Transverse colon (tissue), 3 donors: ENCODE results near the gene PROX2.

Experiments
- EP300 ChIP-seq: sonication (generic); formaldehyde crosslinking; IDR thresholded peaks from one replicate; pipeline ENCODE4 v1.6.1; 2017; ENCODE audit warnings: antibody characterized with exemption, low read depth
- POLR2A ChIP-seq: fragments of 450-650 bp; IDR thresholded peaks from one replicate; pipeline ENCODE4 v1.6.1; 2016; ENCODE audit warnings: antibody characterized with exemption, mild to moderate bottlenecking, moderate library complexity
- TF ChIP-seq, protein P1 (sequence below), 5 experiments: fragments of 200-600 bp in 3 of 5; fragments of 450-650 bp in 2 of 5; sonication (generic) in 3 of 5; IDR thresholded peaks; 1 replicate in 2 of 5; 2 replicates in 3 of 5; pipeline ENCODE4 v1.5.1; 2016 to 2017; ENCODE audit warnings: antibody characterized with exemption in 5 of 5, inconsistent platforms in 3 of 5, mild to moderate bottlenecking in 2 of 5, moderate library complexity in 1 of 5

DNA sequence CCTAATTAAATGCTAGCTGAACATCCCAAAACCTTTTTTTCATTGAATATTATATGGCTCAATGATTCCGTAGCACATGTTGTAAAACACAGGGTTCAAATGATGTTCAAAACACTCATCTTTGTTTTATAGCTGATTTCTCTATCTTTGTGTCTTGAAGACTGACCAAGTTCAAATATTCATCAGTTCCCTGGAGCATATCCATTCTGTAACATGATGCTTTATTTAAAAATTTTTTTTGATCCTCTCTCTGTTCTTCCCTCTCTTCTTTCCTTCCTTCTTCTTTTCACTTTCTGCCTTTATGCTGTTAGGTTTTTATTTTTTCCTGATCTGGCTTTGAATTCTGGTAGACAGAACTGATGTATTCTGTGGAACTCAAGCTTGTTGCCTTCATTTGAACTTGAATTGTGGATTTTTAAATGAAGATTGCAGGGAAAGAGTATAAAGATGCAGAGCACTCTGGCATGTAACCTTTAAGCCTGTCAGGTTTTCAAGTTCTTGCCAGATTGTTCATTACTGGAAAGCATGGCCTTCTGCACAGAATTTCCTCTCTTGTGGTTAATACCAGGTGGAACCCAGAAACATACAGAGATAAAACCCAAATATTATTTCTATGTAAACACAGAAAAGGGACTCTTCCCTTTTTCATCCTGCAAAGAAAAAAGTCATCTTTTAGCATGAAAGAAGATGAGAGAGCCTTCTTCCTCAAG, 39.5 kb downstream of the PROX2 start:
- TF ChIP-seq, protein P1, sequence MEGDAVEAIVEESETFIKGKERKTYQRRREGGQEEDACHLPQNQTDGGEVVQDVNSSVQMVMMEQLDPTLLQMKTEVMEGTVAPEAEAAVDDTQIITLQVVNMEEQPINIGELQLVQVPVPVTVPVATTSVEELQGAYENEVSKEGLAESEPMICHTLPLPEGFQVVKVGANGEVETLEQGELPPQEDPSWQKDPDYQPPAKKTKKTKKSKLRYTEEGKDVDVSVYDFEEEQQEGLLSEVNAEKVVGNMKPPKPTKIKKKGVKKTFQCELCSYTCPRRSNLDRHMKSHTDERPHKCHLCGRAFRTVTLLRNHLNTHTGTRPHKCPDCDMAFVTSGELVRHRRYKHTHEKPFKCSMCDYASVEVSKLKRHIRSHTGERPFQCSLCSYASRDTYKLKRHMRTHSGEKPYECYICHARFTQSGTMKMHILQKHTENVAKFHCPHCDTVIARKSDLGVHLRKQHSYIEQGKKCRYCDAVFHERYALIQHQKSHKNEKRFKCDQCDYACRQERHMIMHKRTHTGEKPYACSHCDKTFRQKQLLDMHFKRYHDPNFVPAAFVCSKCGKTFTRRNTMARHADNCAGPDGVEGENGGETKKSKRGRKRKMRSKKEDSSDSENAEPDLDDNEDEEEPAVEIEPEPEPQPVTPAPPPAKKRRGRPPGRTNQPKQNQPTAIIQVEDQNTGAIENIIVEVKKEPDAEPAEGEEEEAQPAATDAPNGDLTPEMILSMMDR (IDR thresholded peaks at IDR 0.05): no peak
- TF ChIP-seq EP300 (no peak), POLR2A (no peak)
